ENCODE data around the gene CCR1.

The CCR1 gene

GRCh38 chr3:46231323-46231722 lies 23.2 kb upstream of the CCR1 start:
- H3K36me3 ChIP-seq (ENCODE audit: control insufficient read depth, insufficient read depth, low read length), result no peaks in the 10 kb centered on the region
- no peak overlapping the region for H3K4me3 ChIP-seq (ENCODE audit: low read depth, low read length)
- H3K9ac ChIP-seq (ENCODE audit: low read length), result no peak overlapping the region
- H3K4me1 ChIP-seq (ENCODE audit: control insufficient read depth, insufficient read depth, low read length), result no peaks in the 10 kb centered on the region
- peaks cover 3% of the 10 kb centered on the region; the same call in 1 of the 2 replicates for H3K9me3 ChIP-seq (ENCODE audit: control insufficient read depth, insufficient read depth, low read depth, low read length)
- no peak overlapping the region for H3K27ac ChIP-seq (ENCODE audit: low read depth, low read length)
- no peaks in the 10 kb centered on the region for H3K27me3 ChIP-seq (ENCODE audit: control insufficient read depth, insufficient read depth, low read length)

GRCh38 chr3:46228260-46229242 lies 20.4 kb upstream of the CCR1 start:
- Histone ChIP-seq H3K4me3 (ENCODE audit: low read depth, low read length) (no peak overlapping the region), H3K9ac (ENCODE audit: low read length) (no peak overlapping the region), H3K36me3 (ENCODE audit: control insufficient read depth, insufficient read depth, low read length) (no peaks in the 10 kb centered on the region), H3K4me1 (ENCODE audit: control insufficient read depth, insufficient read depth, low read length) (no peaks in the 10 kb centered on the region), H3K9me3 (ENCODE audit: control insufficient read depth, insufficient read depth, low read depth, low read length) (peaks cover 3% of the 10 kb centered on the region; the same call in 1 of the 2 replicates), H3K27me3 (ENCODE audit: control insufficient read depth, insufficient read depth, low read length) (no peaks in the 10 kb centered on the region), H3K27ac (ENCODE audit: low read depth, low read length) (no peak overlapping the region)

DNA sequence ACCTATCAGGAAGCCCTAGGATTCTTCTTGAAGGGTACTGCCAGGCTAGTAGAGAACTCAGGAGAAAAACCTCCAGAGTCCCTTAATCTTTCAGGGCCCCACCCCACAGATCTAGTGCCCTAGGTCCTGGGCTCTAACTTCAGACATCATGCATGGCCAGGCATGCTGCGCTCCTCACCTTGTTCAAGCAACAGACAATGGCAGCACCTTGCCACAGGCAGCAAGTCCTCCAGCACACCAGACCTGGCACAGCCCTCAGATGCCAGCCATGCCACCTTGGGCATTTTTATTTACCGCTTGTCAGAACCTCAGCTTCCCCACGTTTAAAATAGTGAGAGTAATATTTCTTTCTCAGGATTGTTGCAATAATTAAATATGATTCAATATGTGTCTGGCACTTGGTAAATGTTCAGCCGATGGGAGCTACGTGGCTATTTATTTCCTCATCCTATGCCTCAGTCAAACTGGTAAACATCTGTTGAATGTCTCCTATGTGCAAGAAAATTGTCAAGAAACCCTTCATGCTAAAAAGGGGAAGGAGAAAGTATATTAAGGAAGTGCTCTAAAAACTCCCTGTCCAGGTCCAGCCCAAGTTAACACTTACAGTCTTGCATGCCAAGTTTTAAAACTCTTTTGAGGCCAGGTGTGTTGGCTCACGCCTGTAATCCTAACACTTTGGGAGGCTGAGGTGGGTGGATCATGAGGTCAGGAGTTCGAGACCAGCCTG lies 14.5 kb upstream of the CCR1 start:
- H3K27ac ChIP-seq (ENCODE audit: low read depth, low read length), result no peak overlapping the region
- H3K4me1 ChIP-seq (ENCODE audit: control insufficient read depth, insufficient read depth, low read length), result no peaks in the 10 kb centered on the region
- no peak overlapping the region for H3K4me3 ChIP-seq (ENCODE audit: low read depth, low read length)

DNA sequence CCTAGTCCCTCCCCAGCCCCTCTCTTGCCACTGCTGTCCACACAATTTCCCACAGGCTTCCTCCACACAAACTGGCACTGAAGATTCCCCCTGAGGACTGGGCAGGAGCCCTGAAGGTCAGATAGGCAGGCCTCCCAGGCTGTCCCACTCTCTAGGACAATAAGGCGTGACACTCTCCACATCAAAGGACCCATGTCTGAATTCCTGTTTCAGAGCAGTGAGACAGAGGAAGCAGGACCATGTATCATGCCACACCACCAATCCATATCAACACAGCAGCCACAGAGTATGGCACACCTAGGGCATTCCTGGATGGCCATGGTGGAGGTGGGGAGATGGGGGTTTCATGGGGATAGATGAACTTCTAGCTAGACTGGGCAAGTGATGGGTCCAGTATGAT lies 13.8 kb upstream of the CCR1 start:
- peaks cover 6% of the 10 kb centered on the region; the same call in 1 of the 2 replicates for H3K9me3 ChIP-seq (ENCODE audit: control insufficient read depth, insufficient read depth, low read depth, low read length)
- H3K4me1 ChIP-seq (ENCODE audit: control insufficient read depth, insufficient read depth, low read length), result no peaks in the 10 kb centered on the region
- no peak overlapping the region for H3K27ac ChIP-seq (ENCODE audit: low read depth, low read length)
- no peaks in the 10 kb centered on the region for H3K27me3 ChIP-seq (ENCODE audit: control insufficient read depth, insufficient read depth, low read length)
- H3K4me3 ChIP-seq (ENCODE audit: low read depth, low read length), result no peak overlapping the region
- no peaks in the 10 kb centered on the region for H3K36me3 ChIP-seq (ENCODE audit: control insufficient read depth, insufficient read depth, low read length)
- no peak overlapping the region for H3K9ac ChIP-seq (ENCODE audit: low read length)

More for the DNA sequence above, 14.5 kb upstream of the CCR1 start:
- no peaks in the 10 kb centered on the region for H3K27me3 ChIP-seq (ENCODE audit: control insufficient read depth, insufficient read depth, low read length)
- no peak overlapping the region for H3K9ac ChIP-seq (ENCODE audit: low read length)
- no peaks in the 10 kb centered on the region for H3K36me3 ChIP-seq (ENCODE audit: control insufficient read depth, insufficient read depth, low read length)
- peaks cover 6% of the 10 kb centered on the region; the same call in 1 of the 2 replicates for H3K9me3 ChIP-seq (ENCODE audit: control insufficient read depth, insufficient read depth, low read depth, low read length)

GRCh38 chr3:46221391-46221790 lies 13.3 kb upstream of the CCR1 start:
- Histone ChIP-seq H3K9me3 (ENCODE audit: control insufficient read depth, insufficient read depth, low read depth, low read length) (peaks cover 4% of the 10 kb centered on the region; the same call in 1 of the 2 replicates), H3K27ac (ENCODE audit: low read depth, low read length) (no peak overlapping the region), H3K4me1 (ENCODE audit: control insufficient read depth, insufficient read depth, low read length) (no peaks in the 10 kb centered on the region), H3K27me3 (ENCODE audit: control insufficient read depth, insufficient read depth, low read length) (no peaks in the 10 kb centered on the region), H3K9ac (ENCODE audit: low read length) (no peak overlapping the region), H3K36me3 (ENCODE audit: control insufficient read depth, insufficient read depth, low read length) (no peaks in the 10 kb centered on the region), H3K4me3 (ENCODE audit: low read depth, low read length) (no peak overlapping the region)

DNA sequence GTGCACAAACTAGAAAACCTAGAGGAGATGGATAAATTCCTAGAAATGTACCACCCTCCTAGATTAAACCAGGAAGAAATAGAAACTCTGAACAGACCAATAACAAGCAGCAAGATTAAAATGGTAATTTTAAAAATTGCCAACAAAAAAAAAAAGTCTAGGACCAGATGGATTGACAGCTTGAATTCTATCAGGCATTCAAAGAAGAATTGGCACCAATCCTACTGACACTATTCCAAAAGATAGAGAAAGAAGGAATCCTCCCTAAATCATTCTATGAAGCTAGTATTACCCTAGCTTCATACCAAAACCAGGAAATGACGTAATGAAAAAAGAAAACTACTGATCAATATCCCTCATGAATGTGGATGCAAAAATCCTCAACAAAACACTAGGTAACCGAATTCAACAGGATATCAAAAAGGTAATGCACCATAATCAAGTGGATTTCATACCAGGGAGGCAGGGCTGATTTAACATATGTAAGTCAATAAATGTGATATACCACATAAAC lies 10.1 kb upstream of the CCR1 start:
- Histone ChIP-seq H3K27ac (ENCODE audit: low read depth, low read length) (no peak overlapping the region), H3K9ac (ENCODE audit: low read length) (no peak overlapping the region), H3K4me3 (ENCODE audit: low read depth, low read length) (no peak overlapping the region), H3K9me3 (ENCODE audit: control insufficient read depth, insufficient read depth, low read depth, low read length) (peaks cover 3% of the 10 kb centered on the region; the same call in 1 of the 2 replicates), H3K4me1 (ENCODE audit: control insufficient read depth, insufficient read depth, low read length) (peaks cover 5% of the 10 kb centered on the region; the same call in 1 of the 2 replicates), H3K36me3 (ENCODE audit: control insufficient read depth, insufficient read depth, low read length) (no peaks in the 10 kb centered on the region), H3K27me3 (ENCODE audit: control insufficient read depth, insufficient read depth, low read length) (no peaks in the 10 kb centered on the region; the same call in 1 of the 2 replicates)

DNA sequence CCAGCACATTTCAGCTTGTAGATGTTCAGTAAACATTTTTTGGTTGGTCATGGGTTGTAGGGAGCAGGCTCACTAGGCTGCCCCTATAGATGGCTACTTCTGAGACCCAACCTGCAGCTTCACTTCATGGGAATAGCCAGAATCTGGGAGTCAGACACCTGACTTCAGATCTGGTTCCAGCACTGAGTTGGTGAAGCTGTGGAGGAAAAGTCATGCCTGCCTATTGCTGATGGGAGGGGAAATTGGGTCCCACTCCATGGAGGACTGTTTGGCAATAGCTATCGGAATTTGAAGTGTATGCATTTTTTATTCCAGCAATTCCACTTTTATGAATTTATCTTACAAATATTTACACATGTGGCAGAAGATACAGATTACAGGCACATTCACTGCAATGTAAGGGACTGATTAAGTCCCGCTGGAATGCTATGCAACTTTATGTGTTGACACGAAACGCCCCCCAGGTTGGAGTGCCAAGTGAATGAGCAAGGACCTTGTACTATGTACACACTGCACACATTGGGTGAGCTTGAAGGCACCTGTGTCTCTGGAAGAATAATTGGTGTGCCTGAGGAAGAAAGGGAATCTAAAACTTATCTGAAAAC lies 7.8 kb upstream of the CCR1 start:
- no peaks in the 10 kb centered on the region for H3K36me3 ChIP-seq (ENCODE audit: control insufficient read depth, insufficient read depth, low read length)
- no peaks in the 10 kb centered on the region; the same call in 1 of the 2 replicates for H3K27me3 ChIP-seq (ENCODE audit: control insufficient read depth, insufficient read depth, low read length)
- no peak overlapping the region for H3K4me3 ChIP-seq (ENCODE audit: low read depth, low read length)
- H3K9me3 ChIP-seq (ENCODE audit: control insufficient read depth, insufficient read depth, low read depth, low read length), result peaks cover 3% of the 10 kb centered on the region; the same call in 1 of the 2 replicates
- no peak overlapping the region for H3K27ac ChIP-seq (ENCODE audit: low read depth, low read length)
- H3K4me1 ChIP-seq (ENCODE audit: control insufficient read depth, insufficient read depth, low read length), result peaks cover 5% of the 10 kb centered on the region; the same call in 1 of the 2 replicates
- no peak overlapping the region for H3K9ac ChIP-seq (ENCODE audit: low read length)

GRCh38 chr3:46214751-46215352 lies 6.7 kb upstream of the CCR1 start:
- Histone ChIP-seq H3K9me3 (ENCODE audit: control insufficient read depth, insufficient read depth, low read depth, low read length) (no peaks in the 10 kb centered on the region), H3K36me3 (ENCODE audit: control insufficient read depth, insufficient read depth, low read length) (no peaks in the 10 kb centered on the region), H3K9ac (ENCODE audit: low read length) (no peak overlapping the region), H3K27ac (ENCODE audit: low read depth, low read length) (no peak overlapping the region), H3K27me3 (ENCODE audit: control insufficient read depth, insufficient read depth, low read length) (no peaks in the 10 kb centered on the region; the same call in 1 of the 2 replicates), H3K4me3 (ENCODE audit: low read depth, low read length) (no peak overlapping the region), H3K4me1 (ENCODE audit: control insufficient read depth, insufficient read depth, low read length) (peaks cover 5% of the 10 kb centered on the region; the same call in 1 of the 2 replicates)

- Histone ChIP-seq H3K27ac (ENCODE audit: low read depth, low read length) (no peak overlapping the region), H3K4me1 (ENCODE audit: control insufficient read depth, insufficient read depth, low read length) (peaks cover 8% of the 10 kb centered on the region; the same call in 1 of the 2 replicates), H3K36me3 (ENCODE audit: control insufficient read depth, insufficient read depth, low read length) (no peaks in the 10 kb centered on the region), H3K27me3 (ENCODE audit: control insufficient read depth, insufficient read depth, low read length) (no peaks in the 10 kb centered on the region; the same call in 1 of the 2 replicates), H3K9ac (ENCODE audit: low read length) (no peak overlapping the region), H3K9me3 (ENCODE audit: control insufficient read depth, insufficient read depth, low read depth, low read length) (no peaks in the 10 kb centered on the region), H3K4me3 (ENCODE audit: low read depth, low read length) (no peak overlapping the region)
Observed at GRCh38 chr3:46213201-46213600, 5.1 kb upstream of the CCR1 start.

DNA sequence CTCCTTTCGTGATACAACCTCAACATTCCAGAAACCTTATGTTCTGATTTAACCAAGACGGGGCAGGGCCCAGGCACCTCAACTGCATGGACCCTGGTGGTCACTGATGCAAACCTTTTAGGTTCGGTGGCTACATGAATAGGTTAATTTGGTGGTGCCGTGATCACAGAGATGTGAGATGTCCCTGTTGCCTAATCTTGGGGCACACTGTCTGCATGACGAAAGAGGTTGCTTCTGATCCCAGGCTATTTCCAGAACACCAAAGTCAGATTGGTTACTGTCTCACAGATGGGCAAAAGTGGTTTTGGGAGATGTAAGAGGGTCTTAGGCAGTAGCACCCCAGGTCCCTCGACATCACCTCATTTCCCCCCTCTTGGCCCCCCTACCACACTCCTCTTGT lies 4.0 kb upstream of the CCR1 start:
- Histone ChIP-seq H3K27ac (ENCODE audit: low read depth, low read length) (no peak overlapping the region), H3K36me3 (ENCODE audit: control insufficient read depth, insufficient read depth, low read length) (no peaks in the 10 kb centered on the region), H3K4me1 (ENCODE audit: control insufficient read depth, insufficient read depth, low read length) (peaks cover 11% of the 10 kb centered on the region; the same call in 1 of the 2 replicates), H3K9ac (ENCODE audit: low read length) (no peak overlapping the region), H3K4me3 (ENCODE audit: low read depth, low read length) (no peak overlapping the region), H3K27me3 (ENCODE audit: control insufficient read depth, insufficient read depth, low read length) (no peaks in the 10 kb centered on the region; the same call in 1 of the 2 replicates), H3K9me3 (ENCODE audit: control insufficient read depth, insufficient read depth, low read depth, low read length) (no peaks in the 10 kb centered on the region)

Measured in HUES6 (cell line).